Measurements from ENCODE around the gene LHCGR.
"Not testable (repeated sequence)": the region's sequence is repeated elsewhere in the genome, so short reads cannot be mapped to it uniquely, and the experiment has no call there.

The LHCGR gene

DNA sequence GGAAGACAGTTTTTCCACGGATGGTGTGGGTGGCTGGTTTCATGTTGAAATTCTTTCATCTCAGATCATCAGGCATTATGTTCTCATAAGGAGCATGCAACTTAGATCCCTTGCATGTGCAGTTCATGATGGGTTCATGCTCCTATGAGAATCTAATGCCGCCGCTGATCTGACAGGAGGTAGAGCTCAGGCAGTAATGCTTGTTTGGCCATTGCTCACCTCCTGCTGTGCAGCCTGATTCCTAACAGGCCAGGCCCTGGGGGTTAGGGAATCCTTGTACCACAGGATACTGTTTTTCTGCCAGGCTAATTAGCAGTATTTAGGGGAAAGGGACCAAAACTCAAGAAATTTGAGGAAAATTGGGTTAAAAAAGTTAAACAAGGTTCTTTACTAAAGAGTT lies 5.3 kb upstream of the LHCGR start:
- DNase-seq (ENCODE audit: low spot score in 2 of 2), result no peak
- in situ Hi-C loops (cut with MboI; ENCODE audit: low sequenced_read_pairs), result no loop called here
- 0 out of 2 replicates have a peak, but pooled peaks cover 4% of the 10 kb centered on the region for H3K9me3 ChIP-seq

DNA sequence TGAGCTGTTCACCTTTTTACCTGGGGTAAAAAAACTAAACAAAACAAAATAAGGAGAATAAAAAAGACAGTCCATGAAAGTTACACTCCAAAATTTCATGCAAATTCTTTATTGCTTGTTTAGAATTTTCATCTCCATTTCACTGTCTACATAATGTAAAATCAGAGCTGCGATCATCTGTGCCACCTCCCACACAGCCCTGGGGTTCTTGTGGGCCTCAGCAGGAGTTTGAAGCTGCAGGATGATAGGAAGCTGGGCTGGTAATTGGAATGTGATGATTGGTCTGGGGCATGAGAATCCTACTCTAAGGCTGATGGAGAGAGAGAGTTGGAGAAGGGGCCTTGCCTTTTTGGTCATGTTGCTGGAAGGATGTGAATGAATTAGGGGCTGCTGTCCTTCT lies 4.2 kb upstream of the LHCGR start:
- Histone ChIP-seq H3K4me3 (no peak overlapping the region), H3K4me1 (peaks cover 4% of the 10 kb centered on the region), H3K9me3 (0 out of 2 replicates have a peak, but pooled peaks cover 4% of the 10 kb centered on the region), H3K36me3 (replicated peaks) (no peaks in the 10 kb centered on the region), H3K27me3 (ENCODE audit: low read depth) (no peaks in the 10 kb centered on the region)
- no peak for DNase-seq (ENCODE audit: low spot score in 2 of 2)
- in situ Hi-C loops (cut with MboI; ENCODE audit: low sequenced_read_pairs), result no loop called here

More for the DNA sequence above, 5.3 kb upstream of the LHCGR start:
- Histone ChIP-seq H3K4me1 (no peaks in the 10 kb centered on the region), H3K4me3 (no peak overlapping the region), H3K27me3 (ENCODE audit: low read depth) (no peaks in the 10 kb centered on the region), H3K36me3 (replicated peaks) (no peaks in the 10 kb centered on the region)

DNA sequence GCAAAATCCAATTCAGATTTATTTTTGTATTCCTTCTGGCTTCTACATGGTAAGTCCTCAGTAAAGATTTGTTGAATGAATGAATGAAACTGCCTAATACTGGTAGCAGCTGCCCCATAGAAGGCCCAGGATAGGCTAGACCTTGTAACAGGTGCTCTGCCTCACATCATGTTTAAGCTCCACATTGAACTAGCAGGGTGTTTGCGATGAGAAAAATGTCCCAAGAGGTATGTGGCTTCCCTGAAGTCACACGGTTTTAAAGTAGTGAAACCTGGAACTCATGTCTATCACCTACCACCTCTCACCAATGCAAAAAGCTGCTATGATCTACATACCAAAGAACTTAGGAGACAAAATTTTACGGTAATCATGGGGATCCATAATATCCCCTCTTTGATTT lies 765 bp upstream of the LHCGR start:
- no peaks in the 10 kb centered on the region for H3K27me3 ChIP-seq (ENCODE audit: low read depth)
- no peaks in the 10 kb centered on the region for H3K36me3 ChIP-seq (replicated peaks)
- no peak overlapping the region for H3K4me3 ChIP-seq
- peaks cover 18% of the 10 kb centered on the region for H3K4me1 ChIP-seq
- H3K9me3 ChIP-seq, result no peaks in the 10 kb centered on the region
- in situ Hi-C loops (cut with MboI; ENCODE audit: low sequenced_read_pairs), result no loop called here
- no peak for DNase-seq (ENCODE audit: low spot score in 2 of 2)

DNA sequence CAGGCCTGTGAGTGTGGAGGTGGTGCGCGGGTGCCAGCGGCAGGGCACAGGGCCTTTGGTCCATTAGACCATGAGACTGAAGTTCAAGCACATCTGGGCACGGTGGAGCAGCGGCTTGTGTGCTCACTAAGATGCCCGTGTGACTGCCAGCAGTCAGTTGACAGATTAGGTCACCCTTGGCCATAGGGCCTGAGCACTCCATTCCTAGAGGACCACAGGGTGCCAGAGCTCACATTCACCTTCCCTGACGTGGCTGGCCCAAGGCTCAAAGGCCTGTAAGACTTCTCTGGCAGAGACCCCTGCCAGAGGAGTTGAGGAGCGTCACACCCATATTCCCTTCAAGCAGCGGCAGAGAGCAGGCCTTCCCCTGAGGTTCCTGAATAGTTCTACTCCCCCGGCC lies 650 bp downstream of the LHCGR start:
- H3K36me3 ChIP-seq (replicated peaks), result no peaks in the 10 kb centered on the region
- no peak overlapping the region for H3K4me3 ChIP-seq
- H3K27me3 ChIP-seq (ENCODE audit: low read depth), result no peaks in the 10 kb centered on the region
- in situ Hi-C loops (cut with MboI; ENCODE audit: low sequenced_read_pairs), result no loop called here
- H3K4me1 ChIP-seq, result peaks cover 18% of the 10 kb centered on the region
- no peaks in the 10 kb centered on the region for H3K9me3 ChIP-seq
- peak in 1 of 2 experiments; percentile 20 for DNase-seq (ENCODE audit: low spot score in 2 of 2)

DNA sequence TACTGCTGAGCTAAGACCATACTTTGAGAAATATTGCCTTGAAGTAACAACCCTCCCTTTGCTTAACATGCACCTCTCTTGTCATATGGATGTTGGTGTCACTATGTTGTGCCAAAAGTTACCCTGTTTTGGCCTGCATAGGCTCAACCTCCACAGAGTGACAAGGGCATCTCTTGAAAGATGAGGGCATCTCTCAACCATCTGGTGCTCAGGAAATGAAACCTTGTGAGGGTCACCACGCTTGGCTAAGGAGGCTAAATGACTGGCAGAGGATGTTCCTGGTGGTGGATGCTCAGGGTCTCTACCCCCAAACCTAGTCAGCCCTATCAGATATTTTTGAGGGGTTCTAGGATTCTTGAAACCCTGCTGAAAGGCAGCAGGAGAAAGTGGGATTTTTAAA lies 2.3 kb downstream of the LHCGR start:
- H3K9me3 ChIP-seq, result no peaks in the 10 kb centered on the region
- H3K4me1 ChIP-seq, result peaks cover 18% of the 10 kb centered on the region
- no peaks in the 10 kb centered on the region for H3K36me3 ChIP-seq (replicated peaks)
- no peak overlapping the region for H3K4me3 ChIP-seq
- in situ Hi-C loops (cut with MboI; ENCODE audit: low sequenced_read_pairs), result no loop called here
- H3K27me3 ChIP-seq (ENCODE audit: low read depth), result no peaks in the 10 kb centered on the region
- no peak for DNase-seq (ENCODE audit: low spot score in 2 of 2)

DNA sequence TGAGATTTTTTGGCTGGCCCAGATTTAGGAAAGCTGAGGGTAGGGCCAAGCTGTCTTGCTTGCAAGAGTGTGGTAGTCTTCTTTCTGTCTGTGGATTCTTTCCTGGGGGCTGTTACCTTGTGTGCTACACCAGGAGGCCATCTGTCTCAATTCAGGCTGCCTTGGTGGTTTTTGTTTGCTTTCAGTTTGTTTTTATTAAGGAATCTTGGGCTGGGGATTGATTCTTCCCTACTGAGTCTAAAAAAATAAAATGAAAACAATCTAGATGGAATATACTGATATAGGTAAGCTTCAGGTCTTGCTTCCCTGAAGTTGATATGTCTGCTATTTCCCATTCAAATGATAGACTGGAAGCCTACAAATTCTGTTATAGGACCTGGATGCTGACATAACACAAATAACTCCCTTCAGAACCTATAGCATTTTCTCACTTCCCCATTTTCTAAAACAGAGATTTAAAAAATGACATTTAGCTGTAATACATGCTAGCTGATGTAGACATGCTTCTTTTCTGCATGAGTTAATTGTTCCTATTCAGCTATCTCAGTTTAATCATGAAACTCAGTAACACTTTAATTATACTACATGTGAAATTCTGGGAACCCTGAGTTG lies 5.3 kb downstream of the LHCGR start:
- H3K27me3 ChIP-seq (ENCODE audit: low read depth), result no peaks in the 10 kb centered on the region
- no peak overlapping the region for H3K4me3 ChIP-seq
- H3K4me1 ChIP-seq, result peaks cover 18% of the 10 kb centered on the region
- H3K36me3 ChIP-seq (replicated peaks), result no peaks in the 10 kb centered on the region
- in situ Hi-C loops (cut with MboI; ENCODE audit: low sequenced_read_pairs), result no loop called here
- H3K9me3 ChIP-seq, result no peaks in the 10 kb centered on the region
- DNase-seq (ENCODE audit: low spot score in 2 of 2), result no peak

DNA sequence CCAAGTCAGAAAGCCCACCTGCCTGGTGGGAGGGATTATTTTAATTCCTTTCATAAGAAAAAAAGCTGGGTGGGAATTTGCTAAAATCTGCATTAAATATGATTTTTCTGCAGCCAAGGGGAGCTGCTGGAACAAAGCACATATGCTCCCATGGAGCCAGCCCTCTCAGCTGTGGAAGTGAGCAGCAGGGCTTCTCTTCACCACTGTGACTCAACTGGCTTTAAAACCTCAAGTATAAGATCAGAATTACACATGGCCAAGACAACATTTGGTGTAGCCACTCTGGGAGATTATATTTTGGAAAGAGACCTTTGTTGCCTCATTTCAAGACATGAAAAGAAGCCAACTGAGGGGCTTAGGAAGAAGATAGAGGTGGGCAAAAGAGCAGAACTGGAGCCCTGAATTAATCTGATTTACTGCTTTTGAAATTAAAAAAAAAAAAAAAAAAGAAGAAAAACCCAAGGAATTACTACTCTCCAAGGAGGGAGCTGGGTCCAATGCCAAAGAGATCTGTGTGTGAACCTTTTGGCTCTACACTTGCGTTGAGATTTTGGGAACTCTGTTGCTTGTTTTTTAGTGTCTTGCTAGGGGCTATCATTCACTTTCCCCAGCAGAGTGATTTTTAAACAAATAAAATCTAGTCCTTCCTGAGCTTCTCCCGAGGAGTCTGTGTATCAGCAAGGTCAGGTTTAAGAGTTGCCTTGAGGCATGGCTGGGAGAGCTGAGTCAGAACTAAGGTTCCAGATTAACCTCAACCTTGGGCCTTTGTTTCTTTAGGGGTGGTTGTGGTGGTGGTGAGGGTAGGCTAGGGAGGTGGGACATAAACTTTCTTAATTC lies 6.0 kb downstream of the LHCGR start:
- DNase-seq (ENCODE audit: low spot score in 2 of 2), result no peak
- no peaks in the 10 kb centered on the region for H3K36me3 ChIP-seq (replicated peaks)
- no peaks in the 10 kb centered on the region for H3K27me3 ChIP-seq (ENCODE audit: low read depth)
- peaks cover 12% of the 10 kb centered on the region for H3K4me1 ChIP-seq
- H3K9me3 ChIP-seq, result no peaks in the 10 kb centered on the region
- in situ Hi-C loops (cut with MboI; ENCODE audit: low sequenced_read_pairs), result no loop called here
- no peak overlapping the region for H3K4me3 ChIP-seq

GRCh38 chr2:48747319-48747718 lies 8.2 kb downstream of the LHCGR start:
- H3K4me1 ChIP-seq, result no peaks in the 10 kb centered on the region; the same call in 1 of the 2 replicates
- no peak overlapping the region for H3K4me3 ChIP-seq
- no peaks in the 10 kb centered on the region for H3K27me3 ChIP-seq (ENCODE audit: low read depth)
- H3K9me3 ChIP-seq, result no peaks in the 10 kb centered on the region
- in situ Hi-C loops (cut with MboI; ENCODE audit: low sequenced_read_pairs), result no loop called here
- H3K36me3 ChIP-seq (replicated peaks), result no peaks in the 10 kb centered on the region
- no peak for DNase-seq (ENCODE audit: low spot score in 2 of 2)

GRCh38 chr2:48739236-48739635 lies 16.3 kb downstream of the LHCGR start:
- in situ Hi-C loops (cut with MboI; ENCODE audit: low sequenced_read_pairs); H3K9me3 ChIP-seq; H3K27me3 ChIP-seq (ENCODE audit: low read depth); H3K4me1 ChIP-seq; DNase-seq (ENCODE audit: low spot score in 2 of 2); H3K4me3 ChIP-seq; H3K36me3 ChIP-seq (replicated peaks): not testable (repeated sequence)

DNA sequence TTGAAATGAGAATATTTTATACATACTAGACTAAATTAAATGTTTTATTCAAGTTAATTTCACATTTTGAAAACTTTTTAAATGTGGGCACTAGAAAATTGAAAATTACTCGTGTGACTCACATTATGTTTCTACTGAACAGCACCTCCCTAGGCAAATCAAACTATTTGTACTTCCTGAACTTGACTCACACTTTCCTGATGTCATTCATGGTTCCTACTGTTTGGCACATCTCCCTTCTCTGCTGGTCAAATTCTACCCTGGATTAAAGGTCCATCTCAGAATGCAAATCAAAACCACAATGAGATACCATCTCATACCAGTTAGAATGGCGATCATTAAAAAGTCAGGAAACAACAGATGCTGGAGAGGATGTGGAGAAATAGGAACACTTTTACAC lies 16.7 kb downstream of the LHCGR start:
- in situ Hi-C loops (cut with MboI; ENCODE audit: low sequenced_read_pairs), result no loop called here
- H3K27me3 ChIP-seq (ENCODE audit: low read depth), result no peaks in the 10 kb centered on the region
- H3K36me3 ChIP-seq (replicated peaks), result no peaks in the 10 kb centered on the region
- no peak for DNase-seq (ENCODE audit: low spot score in 2 of 2)
- no peak overlapping the region for H3K4me3 ChIP-seq
- no peaks in the 10 kb centered on the region for H3K4me1 ChIP-seq
- no peaks in the 10 kb centered on the region for H3K9me3 ChIP-seq

DNA sequence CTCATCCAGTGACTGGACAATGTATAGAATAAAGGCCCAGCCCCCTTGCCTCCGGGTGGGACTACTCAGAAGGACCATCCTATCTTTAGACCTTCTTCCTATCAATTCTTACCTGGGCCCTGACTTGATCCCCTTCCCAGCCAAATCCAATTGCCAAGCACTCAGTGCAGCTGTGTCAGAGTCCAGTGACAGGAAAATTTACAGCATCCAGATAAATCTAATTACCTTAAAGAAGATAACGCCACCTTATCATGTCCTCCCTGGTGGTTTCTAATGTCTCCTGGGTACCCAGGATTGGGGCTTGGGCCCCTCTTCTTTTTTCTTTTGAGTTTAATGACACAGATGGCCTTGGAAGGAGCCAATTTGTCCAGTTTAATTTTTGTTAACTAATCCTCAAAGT lies 19.3 kb downstream of the LHCGR start:
- Histone ChIP-seq H3K27me3 (ENCODE audit: low read depth) (no peaks in the 10 kb centered on the region), H3K4me1 (peaks cover 7% of the 10 kb centered on the region), H3K4me3 (no peak overlapping the region), H3K9me3 (no peaks in the 10 kb centered on the region), H3K36me3 (replicated peaks) (no peaks in the 10 kb centered on the region)
- in situ Hi-C loops (cut with MboI; ENCODE audit: low sequenced_read_pairs), result no loop called here
- no peak for DNase-seq (ENCODE audit: low spot score in 2 of 2)

DNA sequence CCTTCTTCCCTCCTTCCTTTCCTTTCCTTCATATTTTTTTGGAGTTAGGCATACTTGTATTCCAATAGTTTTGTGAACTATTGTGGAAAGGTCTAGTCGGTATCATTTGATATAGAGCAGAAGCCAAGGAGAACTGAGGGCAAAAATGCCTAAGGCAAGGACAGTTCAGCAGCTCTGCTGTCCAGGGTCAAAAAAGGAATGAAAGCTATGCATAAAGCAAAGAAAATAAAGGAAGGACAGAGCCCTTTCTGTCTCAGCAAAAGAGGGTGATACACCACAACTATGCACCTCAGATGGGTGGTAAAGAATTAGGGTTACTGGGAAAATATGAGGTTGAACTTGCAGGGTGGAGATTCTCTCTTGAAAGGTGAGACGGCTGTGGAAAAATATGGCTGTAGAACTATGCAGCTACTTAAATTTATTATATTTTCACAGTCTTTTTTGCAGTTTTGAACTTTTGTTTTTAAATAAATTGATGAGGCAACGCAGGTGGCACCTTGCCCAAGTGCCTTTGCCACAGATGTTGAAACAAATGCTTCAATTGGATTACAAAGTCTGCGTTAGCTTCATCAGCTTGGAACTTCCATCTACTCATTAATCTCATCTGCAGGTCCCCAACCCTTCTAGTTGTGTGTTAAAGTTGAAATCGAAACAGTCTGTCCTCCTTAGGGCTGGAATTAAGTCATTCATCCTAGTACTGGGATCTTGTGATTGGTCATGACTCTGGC lies 20.8 kb downstream of the LHCGR start:
- no peaks in the 10 kb centered on the region for H3K9me3 ChIP-seq
- in situ Hi-C loops (cut with MboI; ENCODE audit: low sequenced_read_pairs), result no loop called here
- peaks cover 16% of the 10 kb centered on the region for H3K4me1 ChIP-seq
- no peak for DNase-seq (ENCODE audit: low spot score in 2 of 2)
- H3K27me3 ChIP-seq (ENCODE audit: low read depth), result no peaks in the 10 kb centered on the region
- H3K36me3 ChIP-seq (replicated peaks), result no peaks in the 10 kb centered on the region
- H3K4me3 ChIP-seq, result no peak overlapping the region

DNA sequence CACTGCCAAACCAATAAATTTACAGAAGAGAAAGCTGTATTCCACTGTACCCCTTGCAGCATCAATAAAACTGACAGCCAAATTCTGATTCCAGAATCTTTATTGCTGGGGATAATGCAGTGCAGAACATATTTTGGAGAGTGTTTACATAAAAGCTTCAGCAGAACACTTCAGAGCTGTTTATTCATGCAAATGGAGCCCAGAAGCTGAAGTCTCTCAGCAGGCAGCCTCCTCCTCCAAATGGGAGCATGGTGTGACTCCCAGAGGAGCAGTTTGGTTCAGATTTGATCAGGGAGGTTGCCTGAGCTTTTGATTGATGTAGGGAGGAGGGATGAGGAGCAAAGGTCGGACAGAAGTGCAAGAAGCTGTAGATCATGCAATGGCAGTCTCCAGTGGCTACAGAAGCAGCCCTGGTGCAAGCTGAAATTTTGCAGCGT lies 22.4 kb downstream of the LHCGR start:
- Histone ChIP-seq H3K9me3 (no peaks in the 10 kb centered on the region), H3K4me3 (no peak overlapping the region), H3K4me1 (peaks cover 16% of the 10 kb centered on the region), H3K27me3 (ENCODE audit: low read depth) (no peaks in the 10 kb centered on the region), H3K36me3 (replicated peaks) (no peaks in the 10 kb centered on the region)
- in situ Hi-C loops (cut with MboI; ENCODE audit: low sequenced_read_pairs), result no loop called here
- DNase-seq (ENCODE audit: low spot score in 2 of 2), result peak; percentile 32 to 37

GRCh38 chr2:48728840-48729239 lies 26.7 kb downstream of the LHCGR start:
- H3K9me3 ChIP-seq, result no peaks in the 10 kb centered on the region
- H3K36me3 ChIP-seq (replicated peaks), result no peaks in the 10 kb centered on the region
- in situ Hi-C loops (cut with MboI; ENCODE audit: low sequenced_read_pairs), result no loop called here
- DNase-seq (ENCODE audit: low spot score in 2 of 2), result no peak
- no peaks in the 10 kb centered on the region for H3K27me3 ChIP-seq (ENCODE audit: low read depth)
- no peak overlapping the region for H3K4me3 ChIP-seq
- H3K4me1 ChIP-seq, result peaks cover 16% of the 10 kb centered on the region

Data from HAP-1 (cell line).